Neural progenitor cell (in vitro differentiated cells): ENCODE measurements around the gene SNX5.

Experiments used
- CTCF ChIP-seq: fragments of 200-600 bp; sonication (generic); IDR thresholded peaks from 2 replicates; pipeline ENCODE4 v1.5.1; 2017; ENCODE audit warnings: antibody characterized with exemption, mild to moderate bottlenecking
- EZH2 ChIP-seq: fragments of 200-600 bp; sonication (generic); IDR thresholded peaks from 2 replicates; pipeline ENCODE4 v1.6.1; 2017; ENCODE audit warnings: antibody characterized with exemption, mild to moderate bottlenecking, moderate library complexity
- EZH2phosphoT487 ChIP-seq: fragments of 200-600 bp; sonication (generic); IDR thresholded peaks from 2 replicates; pipeline ENCODE4 v1.6.1; 2017; ENCODE audit warnings: antibody characterized with exemption

GRCh38 chr20:17892189-17892938 is 76.2 kb downstream of the SNX5 start:
- no peak for TF ChIP-seq EZH2phosphoT487
- no peak for TF ChIP-seq CTCF
- no peak for TF ChIP-seq EZH2
